ENCODE data around the gene EFCAB8. TPM values are rescaled to one million over a fixed set of nuclear protein-coding genes. Genes with fewer than 3 reads are reported as not detected.
"Not testable (repeated sequence)": the region's sequence is repeated elsewhere in the genome, so short reads cannot be mapped to it uniquely, and the experiment has no call there.

The EFCAB8 gene
- total RNA-seq, 2 donors from 2014 or later = 0.11 TPM; not detected in 1

DNA sequence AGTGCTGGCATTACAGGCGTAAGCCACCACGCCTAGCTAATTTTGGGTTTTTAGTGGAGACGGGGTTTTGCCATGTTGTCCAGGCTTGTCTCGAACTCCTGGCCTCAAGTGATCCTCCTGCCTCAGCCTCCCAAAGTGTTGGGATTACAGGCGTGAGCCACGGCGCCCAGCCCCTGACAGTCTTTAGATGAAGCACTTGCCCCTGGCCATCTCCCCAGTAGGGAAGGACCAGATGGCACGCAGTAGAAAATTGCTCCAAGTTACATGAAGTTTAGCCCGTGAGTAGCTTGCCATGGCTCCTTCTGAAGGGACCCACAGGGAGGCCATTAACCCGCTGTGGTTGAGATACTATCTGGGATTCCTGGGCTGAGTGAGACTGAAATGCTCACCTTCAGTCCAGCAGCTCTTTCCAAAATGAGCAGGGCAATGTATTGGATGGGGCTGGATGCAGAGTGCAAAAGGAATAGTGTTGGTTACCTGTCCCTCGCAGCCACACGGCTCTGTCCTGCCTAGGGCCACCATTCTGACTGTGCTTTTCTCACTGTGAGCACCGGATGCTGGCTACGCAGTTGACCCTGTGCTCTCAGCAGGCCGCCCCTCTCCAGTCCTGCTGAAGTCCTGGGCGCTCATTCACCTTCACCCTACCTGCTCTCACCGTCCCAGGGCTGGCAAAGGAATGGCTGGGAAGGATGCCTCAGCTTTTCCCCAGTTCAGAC is 66.9 kb downstream of the EFCAB8 start:
- no peak for DNase-seq
- intact Hi-C loops (cut with DNase I, micrococcal nuclease) = no loop called here
- ATAC-seq = no peak

DNA sequence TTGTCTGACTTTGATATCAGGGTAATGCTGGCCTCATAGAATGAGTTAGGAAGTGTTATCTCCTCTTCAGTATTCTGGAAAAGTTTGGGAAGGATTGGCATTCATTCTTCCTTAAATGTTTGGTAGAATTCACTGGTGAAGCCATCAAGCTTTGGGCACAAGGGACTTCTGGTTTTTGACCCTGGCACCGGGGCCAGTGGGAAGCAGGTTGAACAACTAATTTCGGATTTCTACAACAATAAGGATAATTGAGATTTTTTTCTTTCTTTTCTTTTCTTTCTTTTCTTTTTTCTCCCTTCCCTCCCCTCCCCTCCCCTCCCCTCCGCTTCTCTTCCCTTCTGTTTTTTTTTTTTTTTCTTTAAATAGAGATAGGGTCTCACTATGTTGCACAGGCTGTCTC is 70.4 kb downstream of the EFCAB8 start:
- DNase-seq (no peak), ATAC-seq (no peak)
- intact Hi-C loops (cut with DNase I, micrococcal nuclease) = no loop called here

GRCh38 chr20:32930181-32930580 is 71.5 kb downstream of the EFCAB8 start:
- ATAC-seq = no peak
- intact Hi-C loops (cut with DNase I, micrococcal nuclease) = no loop called here

DNA sequence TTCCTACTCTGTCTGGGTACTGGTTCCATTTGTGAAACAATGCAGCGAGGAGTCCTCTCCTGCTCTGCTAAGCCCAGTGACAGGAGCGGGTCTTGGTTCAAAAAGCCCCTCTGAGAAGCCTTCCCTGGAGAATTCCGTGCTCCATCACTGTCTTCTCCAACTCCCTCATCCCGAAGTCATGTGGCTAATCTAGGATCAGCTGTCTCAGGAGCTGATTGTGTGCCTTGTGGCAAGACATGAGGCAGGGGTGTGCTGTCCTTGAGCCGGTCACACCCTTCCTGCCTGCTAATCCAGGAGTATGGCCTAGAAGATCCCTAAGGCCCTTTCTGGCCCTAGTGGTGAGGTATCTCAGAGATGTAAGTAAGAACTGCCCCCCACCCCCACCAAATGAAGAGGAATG is 72.0 kb downstream of the EFCAB8 start:
- ATAC-seq = no peak
- no peak for DNase-seq
- intact Hi-C loops (cut with DNase I, micrococcal nuclease) = no loop called here

More at GRCh38 chr20:32930181-32930580, 71.5 kb downstream of the EFCAB8 start:
- no peak for DNase-seq

DNA sequence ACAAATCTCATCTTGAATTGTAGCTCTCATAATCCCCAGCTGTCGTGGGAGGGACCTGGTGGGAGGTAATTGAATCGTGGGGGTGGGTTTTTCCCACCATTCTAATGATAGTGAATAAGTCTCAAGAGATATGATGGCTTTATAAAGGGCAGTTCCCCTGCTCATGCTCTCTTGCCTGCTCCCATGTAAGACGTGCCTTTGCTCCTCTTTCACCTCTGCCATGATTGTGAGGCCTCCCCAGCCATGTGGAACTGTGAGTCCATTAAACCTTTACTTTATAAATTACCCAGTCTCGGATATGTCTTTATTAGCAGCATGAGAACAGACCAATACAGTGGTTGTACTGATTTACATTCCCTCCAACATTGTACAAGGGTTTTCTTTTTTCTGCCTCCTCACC is 75.9 kb downstream of the EFCAB8 start:
- DNase-seq = no peak
- intact Hi-C loops (cut with DNase I, micrococcal nuclease) = no loop called here
- ATAC-seq = no peak

DNA sequence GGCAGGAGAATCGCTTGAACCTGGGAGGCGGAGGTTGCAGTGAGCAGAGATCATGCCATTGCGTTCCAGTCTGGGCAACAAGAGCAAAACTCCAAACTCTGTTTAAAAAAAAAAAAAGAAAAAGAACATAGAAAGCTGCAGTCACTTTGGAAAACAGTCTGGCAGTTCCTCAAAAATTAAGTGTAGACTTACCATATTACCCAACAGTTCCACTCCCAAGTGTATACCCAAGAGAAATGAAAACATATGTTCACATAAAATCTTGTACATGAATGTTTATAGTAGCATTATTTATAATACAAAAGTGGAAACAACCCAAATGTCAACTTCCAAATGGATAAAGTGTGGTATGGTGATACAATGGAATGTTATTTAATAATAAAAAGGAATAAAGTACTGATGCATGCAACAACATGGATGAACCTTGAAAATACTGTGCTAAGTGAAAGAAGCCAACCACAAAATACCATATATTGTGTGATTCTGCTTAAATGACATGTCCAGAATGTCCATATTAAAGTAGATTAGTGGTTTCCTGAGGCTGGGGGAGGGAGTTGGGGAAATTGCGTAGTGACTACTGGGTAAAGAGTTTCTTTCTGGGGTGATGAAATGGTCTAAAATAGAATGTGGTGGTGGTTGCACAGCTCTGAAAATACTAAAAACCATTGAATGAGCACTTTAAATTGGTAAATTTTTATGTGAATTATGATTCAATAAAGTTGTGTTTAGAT is 82.6 kb downstream of the EFCAB8 start:
- intact Hi-C loops (cut with DNase I, micrococcal nuclease) = no loop called here
- DNase-seq = no peak
- ATAC-seq = no peak

GRCh38 chr20:32943490-32944052 is 84.8 kb downstream of the EFCAB8 start:
- ATAC-seq = no peak
- no peak for DNase-seq
- intact Hi-C loops (cut with DNase I, micrococcal nuclease) = no loop called here

DNA sequence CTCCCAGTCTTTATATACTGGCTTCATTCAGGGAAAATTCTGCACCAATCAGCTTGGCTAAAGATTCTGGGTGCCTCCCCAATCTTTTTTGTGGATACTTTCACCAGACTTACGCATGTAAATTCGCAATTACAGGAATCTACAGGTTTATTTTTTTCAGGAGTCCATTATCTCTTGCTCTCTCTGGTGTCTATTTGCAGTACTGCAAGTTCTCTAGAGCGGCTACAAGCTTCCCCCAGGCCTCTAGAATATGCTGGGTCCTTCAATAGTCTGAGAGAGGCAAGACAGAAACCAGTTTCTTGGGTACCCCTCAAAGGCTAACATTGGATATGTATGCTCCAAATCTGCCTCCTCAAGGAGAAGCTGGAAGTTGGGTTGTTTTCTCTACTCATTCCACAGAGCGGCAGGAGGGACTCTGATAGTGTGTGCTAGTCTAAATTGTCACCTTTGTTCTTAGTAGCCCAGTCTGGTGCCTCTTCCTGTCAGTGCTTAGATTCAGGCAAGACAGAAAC is 87.0 kb downstream of the EFCAB8 start:
- intact Hi-C loops (cut with DNase I, micrococcal nuclease) = no loop called here
- DNase-seq = no peak
- ATAC-seq = no peak

- no peak for DNase-seq
- ATAC-seq = no peak
- intact Hi-C loops (cut with DNase I, micrococcal nuclease) = no loop called here
Measured at GRCh38 chr20:32946629-32947028, 87.9 kb downstream of the EFCAB8 start.

- DNase-seq; intact Hi-C loops (cut with DNase I, micrococcal nuclease); ATAC-seq: not testable (repeated sequence)
Measured at GRCh38 chr20:32950539-32950938, 91.8 kb downstream of the EFCAB8 start.

DNA sequence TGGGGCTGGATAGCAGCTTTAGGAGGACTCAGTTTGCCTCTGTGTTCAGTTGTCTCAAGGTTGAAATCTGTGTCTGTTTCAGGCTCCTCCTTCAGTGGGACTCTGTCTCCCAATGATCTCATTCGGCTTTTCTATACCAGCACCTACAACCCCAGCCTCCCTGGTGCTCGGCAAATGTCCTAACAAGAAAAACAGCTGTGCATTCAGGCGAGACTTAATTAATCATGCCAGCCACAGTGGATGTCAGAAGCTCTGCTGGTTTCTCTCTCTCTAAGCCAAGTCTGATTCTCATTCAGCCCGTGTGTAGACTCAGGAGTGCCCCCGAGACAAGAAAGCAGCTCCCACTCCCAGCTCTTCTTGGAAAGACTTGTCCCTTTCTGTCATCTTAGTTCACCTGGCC is 98.7 kb downstream of the EFCAB8 start:
- intact Hi-C loops (cut with DNase I, micrococcal nuclease) = no loop called here
- ATAC-seq = no peak
- DNase-seq = no peak

DNA sequence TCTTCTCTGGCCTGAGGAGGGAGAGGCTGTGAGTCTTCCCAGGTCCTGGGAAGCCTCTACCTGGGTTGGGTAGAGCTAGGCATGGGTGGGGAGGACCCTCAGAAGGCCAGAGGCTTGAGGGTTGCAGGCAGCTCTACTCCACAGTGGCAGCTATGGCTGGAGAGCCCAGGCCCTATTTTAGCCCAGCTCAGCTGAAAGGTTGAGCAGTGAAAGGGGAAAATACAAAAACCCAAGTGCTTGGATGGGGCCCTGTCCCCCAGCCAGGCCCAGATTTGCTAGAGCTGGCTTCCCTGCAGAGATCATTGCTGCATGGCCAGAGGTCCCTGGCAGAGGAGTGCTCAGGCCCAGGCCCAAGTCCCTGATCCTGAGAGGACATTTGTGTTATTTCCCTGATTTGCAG is 99.9 kb downstream of the EFCAB8 start:
- ATAC-seq = no peak
- intact Hi-C loops (cut with DNase I, micrococcal nuclease) = no loop called here
- no peak for DNase-seq

GRCh38 chr20:32959351-32960221 is 100.9 kb downstream of the EFCAB8 start:
- DNase-seq (no peak), ATAC-seq (no peak)
- intact Hi-C loops (cut with DNase I, micrococcal nuclease) = no loop called here

DNA sequence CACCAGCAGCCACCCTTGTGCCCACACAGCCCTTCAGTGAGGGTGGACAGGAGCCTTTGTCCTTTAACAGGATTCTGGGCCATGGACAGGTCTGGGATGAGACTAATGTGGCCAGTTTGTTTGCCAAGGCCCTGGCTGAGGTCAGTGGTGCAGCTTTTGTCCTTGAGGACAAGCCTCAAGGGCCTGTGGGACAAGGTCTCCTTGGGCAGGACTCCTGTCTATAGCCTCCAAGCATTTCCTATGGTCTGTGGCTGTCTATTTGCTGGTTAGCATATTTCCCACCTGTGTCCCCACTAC is 101.4 kb downstream of the EFCAB8 start:
- intact Hi-C loops (cut with DNase I, micrococcal nuclease) = no loop called here
- ATAC-seq (no peak), DNase-seq (no peak)

- DNase-seq (no peak), ATAC-seq (no peak)
- intact Hi-C loops (cut with DNase I, micrococcal nuclease) = no loop called here
Measured at GRCh38 chr20:32960849-32961731, 102.4 kb downstream of the EFCAB8 start.

- intact Hi-C loops (cut with DNase I, micrococcal nuclease) = no loop called here
- no peak for DNase-seq
- no peak for ATAC-seq
Measured at GRCh38 chr20:32962053-32962452, 103.3 kb downstream of the EFCAB8 start.

- DNase-seq; ATAC-seq; intact Hi-C loops (cut with DNase I, micrococcal nuclease): not testable (repeated sequence)
Measured at GRCh38 chr20:32962646-32963045, 103.9 kb downstream of the EFCAB8 start.

DNA sequence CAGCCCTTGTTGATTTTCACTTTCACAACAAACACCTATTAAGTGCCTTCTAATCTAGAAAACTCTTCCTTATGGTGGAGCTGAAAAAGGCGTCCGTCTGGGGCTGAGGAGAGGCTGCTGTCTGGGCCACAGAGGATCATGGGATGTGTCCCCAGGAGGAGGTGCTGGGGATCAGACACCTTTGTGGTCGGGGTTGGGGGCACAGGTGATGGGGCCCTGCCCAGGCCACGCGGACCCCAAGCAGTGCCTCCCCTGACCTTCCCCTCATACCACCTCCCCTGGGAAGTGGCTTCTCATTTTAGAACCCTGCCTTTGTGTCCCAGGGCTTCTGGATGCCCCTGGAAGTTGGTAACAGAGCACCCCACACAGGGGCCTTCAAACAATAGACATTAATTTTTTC is 104.5 kb downstream of the EFCAB8 start:
- no peak for ATAC-seq
- no peak for DNase-seq
- intact Hi-C loops (cut with DNase I, micrococcal nuclease) = no loop called here

Measured in left colon (tissue), 2 donors.